Prostate gland (tissue), 2 donors: Measurements from ENCODE around the gene RPL41. TPM values are rescaled to one million over a fixed set of nuclear protein-coding genes. Genes with fewer than 3 reads are reported as not detected.

Experiments
- DNase-seq: peaks from one replicate; pipeline ENCODE4 v3.0.0-alpha.2; 2019; ENCODE audit warnings: low spot score
- H3K27ac ChIP-seq, 2 donors: fragments of 200-600 bp; sonication (generic); 2 replicates each; pipeline ENCODE4 v1.5.1; 2017 to 2019
- H3K27me3 ChIP-seq: fragments of 200-600 bp; sonication (generic); replicated peaks from 2 replicates; pipeline ENCODE4 v1.5.1; 2019; ENCODE audit not compliant: insufficient read depth
- H3K36me3 ChIP-seq, 2 donors: fragments of 200-600 bp; sonication (generic); 1 replicate in 1 of 2; 2 replicates in 1 of 2; pipeline versions ENCODE4 v1.5.1 to v1.8.1; 2017 to 2019
- H3K4me1 ChIP-seq: fragments of 200-600 bp; sonication (generic); replicated peaks from 2 replicates; pipeline ENCODE4 v1.5.1; 2019
- H3K4me3 ChIP-seq, 2 donors: fragments of 200-600 bp; sonication (generic); 2 replicates each; pipeline ENCODE4 v1.5.1; 2017 to 2019
- H3K9me3 ChIP-seq: fragments of 200-600 bp; sonication (generic); 2 replicates; pipeline ENCODE4 v1.5.1; 2017
- CTCF ChIP-seq, 4 experiments: fragments of 200-600 bp in 2 of 4; fragments of 450-650 bp in 2 of 4; sonication (generic) in 2 of 4; IDR thresholded peaks; 1 replicate in 3 of 4; 2 replicates in 1 of 4; pipeline ENCODE4 v1.5.1; 2016 to 2019; ENCODE audit warnings: antibody characterized with exemption in 4 of 4, mild to moderate bottlenecking in 2 of 4, moderate library complexity in 2 of 4
- POLR2A ChIP-seq: fragments of 450-650 bp; IDR thresholded peaks from one replicate; pipeline ENCODE4 v1.6.1; 2016; ENCODE audit warnings: antibody characterized with exemption, mild to moderate bottlenecking
- POLR2AphosphoS5 ChIP-seq: sonication (generic); formaldehyde crosslinking; IDR thresholded peaks from one replicate; pipeline ENCODE4 v1.6.1; 2017; ENCODE audit warnings: antibody characterized with exemption
- WGBS: methylation state at CpG from one replicate; pipeline ENCODE4 v1.1.5; 2018; 5-methylcytosine and 5-hydroxymethylcytosine counted together
- intact Hi-C: fragments of 100-400 bp; cut with DNase I; formaldehyde crosslinking; loops from one replicate; pipeline ENCODE4 v1.14.2; 2022
- total RNA-seq, 2 donors: library from RNA; depleted of rRNA; stranded (reverse); fragments of >200 nt; gene quantifications; one replicate each; pipeline ENCODE4 v1.1.0, GENCODE V29; 2016

RPL41 gene
- total RNA-seq, 2 donors from 2014 or later = 2,549 to 4,385 TPM

- peak; percentile 66 to 95 (median 80) for TF ChIP-seq CTCF (IDR thresholded peaks at IDR 0.05)
- TF ChIP-seq POLR2A = no peak
- peak; percentile 85 for TF ChIP-seq POLR2AphosphoS5
- no peaks in the 10 kb centered on the region for H3K27me3 ChIP-seq
- WGBS = 0% methylated on average over 2 of the region's 2 CpGs
- intact Hi-C loops = loop anchor here (1.0 to 5.0 kb wide), 3 partner anchors 38 to 105 kb away; partner anchors contain the start of genes MYL6 and NABP2
- H3K9me3 ChIP-seq = no peaks in the 10 kb centered on the region
- no peaks in the 10 kb centered on the region for H3K36me3 ChIP-seq
- H3K4me3 ChIP-seq = peak overlapping the region in 1 of 2 donors; percentile 61
- peak; percentile 68 for DNase-seq
- H3K4me1 ChIP-seq = peaks cover 8% of the 10 kb centered on the region
- peak overlapping the region; percentile 93 to 97 for H3K27ac ChIP-seq
Observed at GRCh38 chr12:56119361-56119796, 2.9 kb downstream of the RPL41 start.

DNA sequence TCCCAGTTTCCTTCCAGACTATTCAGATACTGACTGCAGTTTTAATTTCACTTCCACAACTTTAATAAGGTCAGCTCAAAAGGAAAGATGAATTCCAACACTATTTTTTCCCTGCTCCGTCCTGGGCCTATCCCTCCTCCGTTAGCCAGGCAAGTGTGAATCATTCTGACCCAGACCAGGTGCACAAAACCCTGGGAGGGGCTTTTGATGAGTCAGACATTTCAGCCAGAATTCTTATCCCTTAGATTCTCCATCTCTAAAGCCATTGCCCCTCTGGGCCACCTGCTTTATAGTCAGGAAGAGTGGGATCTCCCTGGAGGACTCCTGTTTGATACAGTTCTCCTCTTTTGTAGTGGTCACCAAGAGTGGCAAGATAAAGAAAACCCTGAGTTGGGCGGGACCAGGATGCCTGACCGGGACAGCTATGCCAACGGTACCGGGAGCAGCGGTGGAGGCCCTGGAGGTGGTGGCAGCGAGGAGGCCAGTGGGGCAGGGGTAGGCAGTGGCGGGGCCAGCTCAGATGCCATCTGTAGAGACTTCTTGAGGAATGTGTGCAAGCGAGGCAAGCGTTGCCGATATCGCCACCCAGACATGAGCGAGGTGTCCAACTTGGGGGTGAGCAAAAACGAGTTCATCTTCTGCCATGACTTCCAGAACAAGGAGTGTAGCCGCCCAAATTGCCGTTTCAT lies 3.9 kb downstream of the RPL41 start:
- TF ChIP-seq POLR2AphosphoS5 = no peak
- no peak for TF ChIP-seq POLR2A
- no peak for TF ChIP-seq CTCF (IDR thresholded peaks at IDR 0.05)
- intact Hi-C loops = no loop called here
- no peaks in the 10 kb centered on the region for H3K9me3 ChIP-seq
- peak overlapping the region; percentile 93 to 97 for H3K27ac ChIP-seq
- H3K4me1 ChIP-seq = peaks cover 8% of the 10 kb centered on the region
- WGBS = 85% methylated on average over 17 of the region's 17 CpGs
- DNase-seq = no peak
- H3K27me3 ChIP-seq = no peaks in the 10 kb centered on the region
- H3K4me3 ChIP-seq = no peak overlapping the region
- no peaks in the 10 kb centered on the region for H3K36me3 ChIP-seq

DNA sequence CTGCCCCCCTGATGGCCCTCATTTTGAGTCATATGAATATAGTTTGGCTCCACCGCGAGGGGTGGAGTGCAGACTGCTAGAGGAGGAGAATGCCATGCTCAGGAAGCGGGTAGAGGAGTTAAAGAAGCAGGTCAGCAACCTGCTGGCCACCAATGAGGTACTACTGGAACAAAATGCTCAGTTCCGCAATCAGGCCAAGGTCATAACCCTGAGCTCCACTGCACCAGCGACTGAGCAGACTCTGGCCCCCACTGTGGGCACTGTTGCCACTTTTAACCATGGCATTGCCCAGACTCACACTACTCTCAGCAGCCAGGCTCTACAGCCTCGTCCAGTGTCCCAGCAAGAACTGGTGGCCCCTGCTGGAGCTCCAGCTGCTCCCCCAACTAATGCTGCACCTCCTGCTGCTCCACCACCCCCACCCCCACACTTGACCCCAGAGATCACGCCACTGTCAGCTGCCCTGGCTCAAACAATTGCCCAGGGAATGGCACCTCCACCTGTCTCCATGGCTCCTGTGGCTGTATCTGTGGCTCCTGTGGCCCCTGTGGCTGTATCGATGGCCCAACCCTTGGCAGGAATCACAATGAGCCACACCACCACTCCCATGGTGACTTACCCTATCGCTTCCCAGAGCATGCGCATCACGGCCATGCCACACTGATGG lies 4.9 kb downstream of the RPL41 start:
- Histone ChIP-seq H3K27ac (no peak overlapping the region), H3K4me1 (peaks cover 10% of the 10 kb centered on the region), H3K4me3 (no peak overlapping the region), H3K36me3 (no peaks in the 10 kb centered on the region), H3K27me3 (no peaks in the 10 kb centered on the region), H3K9me3 (no peaks in the 10 kb centered on the region)
- TF ChIP-seq POLR2A = no peak
- TF ChIP-seq POLR2AphosphoS5 = no peak
- no peak for TF ChIP-seq CTCF (IDR thresholded peaks at IDR 0.05)
- no peak for DNase-seq
- intact Hi-C loops = no loop called here
- WGBS = 83% methylated on average over 7 of the region's 11 CpGs

- intact Hi-C loops = no loop called here
- Histone ChIP-seq H3K4me1 (peaks cover 19% of the 10 kb centered on the region), H3K36me3 (no peaks in the 10 kb centered on the region), H3K27me3 (no peaks in the 10 kb centered on the region), H3K27ac (no peak overlapping the region), H3K9me3 (no peaks in the 10 kb centered on the region), H3K4me3 (no peak overlapping the region)
- TF ChIP-seq CTCF (IDR thresholded peaks at IDR 0.05) (no peak), POLR2AphosphoS5 (no peak), POLR2A (no peak)
- 65% methylated on average over 2 of the region's 2 CpGs for WGBS
- DNase-seq = no peak
Observed at GRCh38 chr12:56122637-56123036, 6.2 kb downstream of the RPL41 start.
